BJ (cell line): ENCODE measurements around the gene CTTNBP2. TPM values are rescaled to one million over a fixed set of nuclear protein-coding genes. Genes with fewer than 3 reads are reported as not detected.

Experiments used
- CTCF ChIA-PET: fragments of 350-600 bp; formaldehyde crosslinking; extraction: SDS; loops from one replicate; lab custom pipeline; 2021; ENCODE audit warnings: antibody characterized with exemption, inconsistent platforms; lab: Yijun Ruan, JAX
- POLR2A ChIA-PET: fragments of 300-600 bp; sonication (Branson Sonifier 250); formaldehyde crosslinking; extraction: SDS; loops from one replicate; lab custom pipeline; 2021; ENCODE audit warnings: antibody characterized with exemption; lab: Charles Lee
- DNase-seq: peaks from one replicate; pipeline ENCODE4 v3.0.0-alpha.2; 2011; ENCODE audit warnings: low read depth
- H3K27me3 ChIP-seq: 2 replicates; pipeline ENCODE4 v1.6.0; 2011; ENCODE audit warnings: low read length; ENCODE audit not compliant: control insufficient read depth, insufficient read depth
- H3K36me3 ChIP-seq: 2 replicates; pipeline ENCODE4 v1.5.1; 2011; ENCODE audit warnings: low read length; ENCODE audit not compliant: control insufficient read depth, insufficient read depth
- H3K4me3 ChIP-seq: 2 replicates; pipeline ENCODE4 v1.5.1; 2011; ENCODE audit warnings: low read depth, mild to moderate bottlenecking, control low read depth, low read length
- polyA plus RNA-seq: library from polyadenylated mRNA; depleted of rRNA; stranded (reverse); fragments of >200 nt; gene quantifications from 2 replicates; pipeline ENCODE4 v1.2.3, GENCODE V29; 2011
- TF ChIP-seq, protein P1 (sequence below): IDR thresholded peaks from 2 replicates; pipeline ENCODE4 v1.5.1; 2011; ENCODE audit warnings: low read depth, mild to moderate bottlenecking, control low read depth, inconsistent platforms, low read length, moderate library complexity; ENCODE audit not compliant: insufficient read depth

CTTNBP2 gene
- polyA plus RNA-seq, 1 experiment, result 0.34 TPM

DNA sequence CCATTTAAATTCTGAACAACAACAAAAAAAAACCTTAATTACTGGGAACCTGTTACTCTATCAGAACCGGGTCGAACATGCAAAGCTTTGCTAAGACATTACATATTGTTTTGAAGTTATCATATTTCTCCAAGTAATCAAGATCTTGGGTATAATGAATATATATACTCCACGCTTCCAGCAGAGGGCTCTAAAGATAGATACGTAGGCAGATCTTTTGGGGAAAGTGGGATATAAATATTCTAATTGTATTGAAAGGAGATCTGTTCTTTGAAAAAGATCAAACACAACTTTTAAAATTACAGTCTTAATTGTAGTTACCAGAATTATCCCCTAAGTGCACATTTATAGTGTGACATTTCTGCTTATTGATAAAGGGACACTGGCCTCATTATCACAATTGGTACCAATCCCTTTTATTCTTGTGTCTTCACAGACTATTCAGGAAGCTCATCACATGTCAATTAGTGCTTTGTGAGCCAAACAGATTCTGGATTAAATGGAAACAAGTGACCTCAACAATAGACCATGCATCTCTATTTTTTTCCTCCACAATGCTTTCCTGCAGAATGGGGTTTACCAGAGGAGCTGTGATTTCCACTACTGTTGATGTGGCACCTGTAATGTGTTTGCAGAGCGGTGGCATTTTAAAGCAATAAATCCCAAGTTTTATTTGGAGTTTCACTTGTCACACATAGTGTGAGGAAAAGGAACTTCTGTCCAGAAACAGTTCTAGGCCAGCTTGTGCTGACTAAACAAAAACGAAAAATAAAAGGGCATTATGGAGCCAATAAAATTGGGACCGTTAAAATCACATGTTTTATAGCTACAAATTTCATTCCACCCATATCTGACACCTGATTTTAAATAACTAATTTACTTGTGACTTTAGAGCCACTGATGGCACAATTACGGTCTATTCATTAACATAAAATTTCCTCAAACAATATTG is 122.4 kb downstream of the CTTNBP2 start:
- CTCF ChIA-PET, result interaction anchor here (0.9 to 1.9 kb wide), 8 partner anchors 7 to 449 kb away, joined by 3 to 6 read pairs (median 3); no protein-coding TSS in a partner anchor
- POLR2A ChIA-PET, result no interaction called here
- H3K36me3 ChIP-seq, result no peaks in the 10 kb centered on the region
- H3K27me3 ChIP-seq, result no peaks in the 10 kb centered on the region
- no peak overlapping the region for H3K4me3 ChIP-seq
- TF ChIP-seq, protein P1, sequence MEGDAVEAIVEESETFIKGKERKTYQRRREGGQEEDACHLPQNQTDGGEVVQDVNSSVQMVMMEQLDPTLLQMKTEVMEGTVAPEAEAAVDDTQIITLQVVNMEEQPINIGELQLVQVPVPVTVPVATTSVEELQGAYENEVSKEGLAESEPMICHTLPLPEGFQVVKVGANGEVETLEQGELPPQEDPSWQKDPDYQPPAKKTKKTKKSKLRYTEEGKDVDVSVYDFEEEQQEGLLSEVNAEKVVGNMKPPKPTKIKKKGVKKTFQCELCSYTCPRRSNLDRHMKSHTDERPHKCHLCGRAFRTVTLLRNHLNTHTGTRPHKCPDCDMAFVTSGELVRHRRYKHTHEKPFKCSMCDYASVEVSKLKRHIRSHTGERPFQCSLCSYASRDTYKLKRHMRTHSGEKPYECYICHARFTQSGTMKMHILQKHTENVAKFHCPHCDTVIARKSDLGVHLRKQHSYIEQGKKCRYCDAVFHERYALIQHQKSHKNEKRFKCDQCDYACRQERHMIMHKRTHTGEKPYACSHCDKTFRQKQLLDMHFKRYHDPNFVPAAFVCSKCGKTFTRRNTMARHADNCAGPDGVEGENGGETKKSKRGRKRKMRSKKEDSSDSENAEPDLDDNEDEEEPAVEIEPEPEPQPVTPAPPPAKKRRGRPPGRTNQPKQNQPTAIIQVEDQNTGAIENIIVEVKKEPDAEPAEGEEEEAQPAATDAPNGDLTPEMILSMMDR, result peak; percentile 49
- no peak for DNase-seq

DNA sequence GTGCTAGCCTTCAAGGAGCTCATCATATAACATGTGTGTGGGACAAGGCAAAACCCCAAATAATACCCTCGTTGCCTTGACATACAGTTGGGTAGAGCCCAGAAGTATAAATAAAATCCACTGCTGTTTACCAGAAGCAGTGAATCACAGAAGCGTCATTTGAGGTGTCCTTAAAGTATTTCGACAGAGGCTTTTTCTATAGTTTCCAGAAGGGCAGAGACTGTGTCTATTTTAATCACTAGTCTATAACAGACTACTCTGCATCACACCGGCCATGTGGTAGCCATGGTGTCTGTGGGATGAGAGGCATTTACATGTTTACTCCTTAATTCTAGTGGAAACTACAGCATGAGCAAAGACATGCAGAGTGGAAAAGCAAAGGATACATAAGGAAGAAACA is 131.3 kb downstream of the CTTNBP2 start:
- ChIA-PET CTCF (no interaction called here), POLR2A (no interaction called here)
- TF ChIP-seq, protein P1, result no peak
- Histone ChIP-seq H3K4me3 (no peak overlapping the region), H3K36me3 (no peaks in the 10 kb centered on the region), H3K27me3 (no peaks in the 10 kb centered on the region)
- DNase-seq, result no peak

DNA sequence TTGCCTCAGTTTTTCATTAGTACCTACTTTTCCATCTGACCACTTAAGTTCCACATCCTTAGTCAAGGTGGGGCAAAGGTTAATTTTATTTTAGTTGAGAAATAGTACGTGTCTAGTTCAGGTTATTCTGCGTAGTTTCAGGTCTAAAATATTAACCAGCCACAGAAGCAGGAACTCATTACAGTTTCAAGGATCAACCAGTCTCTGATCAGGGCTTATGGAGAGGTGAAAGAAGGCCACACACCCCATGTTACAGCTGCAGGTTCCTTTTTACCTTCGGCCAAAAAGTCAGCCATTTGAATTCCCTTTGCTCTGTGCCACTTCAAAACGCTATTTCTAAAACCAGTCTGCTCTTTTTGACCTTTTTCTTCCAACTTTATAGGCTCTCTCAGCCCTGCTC is 134.2 kb downstream of the CTTNBP2 start:
- TF ChIP-seq, protein P1, result no peak
- no peak for DNase-seq
- no peaks in the 10 kb centered on the region for H3K36me3 ChIP-seq
- H3K27me3 ChIP-seq, result no peaks in the 10 kb centered on the region
- POLR2A ChIA-PET, result no interaction called here
- CTCF ChIA-PET, result no interaction called here
- no peak overlapping the region for H3K4me3 ChIP-seq

DNA sequence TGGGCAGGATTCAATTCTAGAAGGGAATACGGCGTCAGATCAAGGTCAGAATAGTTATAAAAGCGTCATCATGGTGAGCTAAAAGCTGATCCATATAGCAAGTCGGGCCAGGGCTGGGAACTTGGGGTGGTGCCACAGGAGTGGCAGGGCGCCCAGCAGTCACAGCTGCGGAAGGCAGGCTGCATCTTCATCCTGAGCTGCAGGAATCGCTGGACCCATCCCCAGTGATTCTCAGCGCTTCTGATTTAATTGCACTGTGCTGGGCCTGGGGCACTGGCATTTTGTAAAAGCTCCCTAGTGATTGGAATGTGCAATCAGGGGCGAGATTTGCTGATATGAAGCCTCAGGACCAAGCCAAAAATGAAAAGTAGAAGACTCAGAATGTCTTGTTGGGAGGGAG is 135.3 kb downstream of the CTTNBP2 start:
- DNase-seq, result no peak
- Histone ChIP-seq H3K27me3 (no peaks in the 10 kb centered on the region), H3K4me3 (no peak overlapping the region), H3K36me3 (no peaks in the 10 kb centered on the region)
- ChIA-PET CTCF (interaction anchor here (0.9 kb wide), 1 partner anchor 13 kb away, joined by 3 read pairs; no protein-coding TSS in a partner anchor), POLR2A (no interaction called here)
- TF ChIP-seq, protein P1, result no peak

DNA sequence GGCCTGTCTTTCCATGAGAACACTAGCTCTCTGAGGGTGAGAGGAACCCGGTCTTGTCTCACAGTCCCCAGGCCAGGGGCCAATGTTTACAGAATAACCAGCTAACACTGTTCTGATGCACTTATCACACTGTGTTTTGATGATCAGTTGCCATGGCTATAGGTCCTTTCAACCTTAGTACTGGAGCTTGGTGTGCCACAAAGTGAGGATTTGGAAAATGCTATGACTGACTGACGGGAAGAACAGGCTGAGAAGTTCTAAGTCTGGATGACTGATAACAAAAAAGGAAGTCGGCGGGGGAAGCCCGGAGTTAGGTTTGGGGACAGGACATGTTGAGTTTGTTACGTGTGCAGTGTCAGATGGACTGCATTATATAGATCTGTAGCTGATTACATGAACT is 141.8 kb downstream of the CTTNBP2 start:
- ChIA-PET CTCF (interaction anchor here (1.1 to 1.5 kb wide), 2 partner anchors 15 to 20 kb away, joined by 3 to 5 read pairs; no protein-coding TSS in a partner anchor), POLR2A (no interaction called here)
- TF ChIP-seq, protein P1, result no peak
- no peaks in the 10 kb centered on the region for H3K36me3 ChIP-seq
- H3K4me3 ChIP-seq, result no peak overlapping the region
- no peaks in the 10 kb centered on the region for H3K27me3 ChIP-seq
- no peak for DNase-seq
